ENCODE data around the gene PCMTD2. TPM values are rescaled to one million over a fixed set of nuclear protein-coding genes. Genes with fewer than 3 reads are reported as not detected.

Gene PCMTD2
- polyA plus RNA-seq, 1 of the 3 experiments (the other 2 are of a cell fraction) = 50.7 TPM

DNA sequence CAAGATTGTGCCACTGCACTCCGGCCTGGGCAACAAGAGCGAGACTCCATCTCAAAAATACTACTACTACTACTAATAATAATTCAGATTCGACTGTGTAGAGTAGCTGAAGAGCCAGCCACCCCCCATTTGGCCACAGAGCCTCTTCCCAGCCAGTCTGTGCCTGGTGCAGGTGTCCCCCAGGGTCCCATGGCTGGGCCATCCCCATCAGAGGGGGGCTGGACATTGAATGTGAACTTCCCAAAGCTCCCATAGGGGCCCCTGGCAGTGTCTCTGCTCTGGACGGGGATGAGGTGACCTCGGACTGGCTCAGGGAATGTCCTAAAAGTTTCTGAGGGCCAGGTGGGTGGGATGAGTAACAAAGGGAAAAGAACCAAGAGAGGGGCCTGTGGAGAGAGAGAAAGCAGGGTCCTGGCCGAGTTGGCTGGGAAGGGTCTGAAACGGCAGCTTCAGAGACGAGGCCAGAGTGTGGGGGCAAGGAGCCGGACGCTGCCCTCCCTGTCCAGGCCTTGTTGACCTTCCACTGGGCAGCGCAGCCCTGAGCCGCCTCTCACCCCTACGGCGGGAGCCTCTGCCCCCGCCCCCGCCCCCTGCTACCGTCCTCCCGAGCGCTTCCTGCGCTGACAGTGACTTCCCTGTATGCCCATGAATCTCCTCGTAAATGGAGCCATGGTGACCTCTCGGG lies 24.9 kb upstream of the PCMTD2 start:
- no peaks in the 10 kb centered on the region for H3K79me2 ChIP-seq (ENCODE audit: insufficient read depth)
- WGBS (ENCODE audit: low lambda C conversion rate) = 76% methylated on average over 14 of the region's 22 CpGs
- no peak for DNase-seq
- no peak overlapping the region for H3K27ac ChIP-seq (ENCODE audit: low read depth in 2 of 2, low read length in 1 of 2)
- H3K27me3 ChIP-seq (ENCODE audit: insufficient read depth) = no peaks in the 10 kb centered on the region
- H3F3A ChIP-seq (replicated peaks; ENCODE audit: insufficient read depth) = no peaks in the 10 kb centered on the region
- peaks cover 0 to 26% of the 10 kb centered on the region in 2 experiments; a peak in 1 of 4 replicates for H3K4me1 ChIP-seq (ENCODE audit: control insufficient read depth in 1 of 2, insufficient read depth in 2 of 2, low read depth in 1 of 2, low read length in 1 of 2)
- POLR2A ChIA-PET = no interaction called here
- CTCF ChIA-PET = interaction anchor here (0.5 to 1.2 kb wide), 3 partner anchors 8 to 128 kb away, joined by 3 to 4 read pairs (median 3); no protein-coding TSS in a partner anchor
- no peak for TF ChIP-seq RFX5 (IDR thresholded peaks at IDR 0.05; ENCODE audit: low read length)
- TF ChIP-seq, protein P1, sequence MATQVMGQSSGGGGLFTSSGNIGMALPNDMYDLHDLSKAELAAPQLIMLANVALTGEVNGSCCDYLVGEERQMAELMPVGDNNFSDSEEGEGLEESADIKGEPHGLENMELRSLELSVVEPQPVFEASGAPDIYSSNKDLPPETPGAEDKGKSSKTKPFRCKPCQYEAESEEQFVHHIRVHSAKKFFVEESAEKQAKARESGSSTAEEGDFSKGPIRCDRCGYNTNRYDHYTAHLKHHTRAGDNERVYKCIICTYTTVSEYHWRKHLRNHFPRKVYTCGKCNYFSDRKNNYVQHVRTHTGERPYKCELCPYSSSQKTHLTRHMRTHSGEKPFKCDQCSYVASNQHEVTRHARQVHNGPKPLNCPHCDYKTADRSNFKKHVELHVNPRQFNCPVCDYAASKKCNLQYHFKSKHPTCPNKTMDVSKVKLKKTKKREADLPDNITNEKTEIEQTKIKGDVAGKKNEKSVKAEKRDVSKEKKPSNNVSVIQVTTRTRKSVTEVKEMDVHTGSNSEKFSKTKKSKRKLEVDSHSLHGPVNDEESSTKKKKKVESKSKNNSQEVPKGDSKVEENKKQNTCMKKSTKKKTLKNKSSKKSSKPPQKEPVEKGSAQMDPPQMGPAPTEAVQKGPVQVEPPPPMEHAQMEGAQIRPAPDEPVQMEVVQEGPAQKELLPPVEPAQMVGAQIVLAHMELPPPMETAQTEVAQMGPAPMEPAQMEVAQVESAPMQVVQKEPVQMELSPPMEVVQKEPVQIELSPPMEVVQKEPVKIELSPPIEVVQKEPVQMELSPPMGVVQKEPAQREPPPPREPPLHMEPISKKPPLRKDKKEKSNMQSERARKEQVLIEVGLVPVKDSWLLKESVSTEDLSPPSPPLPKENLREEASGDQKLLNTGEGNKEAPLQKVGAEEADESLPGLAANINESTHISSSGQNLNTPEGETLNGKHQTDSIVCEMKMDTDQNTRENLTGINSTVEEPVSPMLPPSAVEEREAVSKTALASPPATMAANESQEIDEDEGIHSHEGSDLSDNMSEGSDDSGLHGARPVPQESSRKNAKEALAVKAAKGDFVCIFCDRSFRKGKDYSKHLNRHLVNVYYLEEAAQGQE (IDR thresholded peaks at IDR 0.05; ENCODE audit: low read depth, low read length) = no peak
- no peaks in the 10 kb centered on the region for H3K36me3 ChIP-seq (replicated peaks in 1 of 2; ENCODE audit: control insufficient read depth in 1 of 2, insufficient read depth in 2 of 2, low read length in 1 of 2)
- H4K20me1 ChIP-seq (ENCODE audit: insufficient read depth) = no peaks in the 10 kb centered on the region
- no peaks in the 10 kb centered on the region for H3K9me3 ChIP-seq
- no peak overlapping the region for H2AFZ ChIP-seq (ENCODE audit: low read depth)
- no peak overlapping the region for H3K4me3 ChIP-seq (ENCODE audit: low read depth in 2 of 2, low read length in 1 of 2)
- no peak overlapping the region for H3K4me2 ChIP-seq
- no peaks in the 10 kb centered on the region for H3K9me2 ChIP-seq
- no peak overlapping the region for H3K9ac ChIP-seq

DNA sequence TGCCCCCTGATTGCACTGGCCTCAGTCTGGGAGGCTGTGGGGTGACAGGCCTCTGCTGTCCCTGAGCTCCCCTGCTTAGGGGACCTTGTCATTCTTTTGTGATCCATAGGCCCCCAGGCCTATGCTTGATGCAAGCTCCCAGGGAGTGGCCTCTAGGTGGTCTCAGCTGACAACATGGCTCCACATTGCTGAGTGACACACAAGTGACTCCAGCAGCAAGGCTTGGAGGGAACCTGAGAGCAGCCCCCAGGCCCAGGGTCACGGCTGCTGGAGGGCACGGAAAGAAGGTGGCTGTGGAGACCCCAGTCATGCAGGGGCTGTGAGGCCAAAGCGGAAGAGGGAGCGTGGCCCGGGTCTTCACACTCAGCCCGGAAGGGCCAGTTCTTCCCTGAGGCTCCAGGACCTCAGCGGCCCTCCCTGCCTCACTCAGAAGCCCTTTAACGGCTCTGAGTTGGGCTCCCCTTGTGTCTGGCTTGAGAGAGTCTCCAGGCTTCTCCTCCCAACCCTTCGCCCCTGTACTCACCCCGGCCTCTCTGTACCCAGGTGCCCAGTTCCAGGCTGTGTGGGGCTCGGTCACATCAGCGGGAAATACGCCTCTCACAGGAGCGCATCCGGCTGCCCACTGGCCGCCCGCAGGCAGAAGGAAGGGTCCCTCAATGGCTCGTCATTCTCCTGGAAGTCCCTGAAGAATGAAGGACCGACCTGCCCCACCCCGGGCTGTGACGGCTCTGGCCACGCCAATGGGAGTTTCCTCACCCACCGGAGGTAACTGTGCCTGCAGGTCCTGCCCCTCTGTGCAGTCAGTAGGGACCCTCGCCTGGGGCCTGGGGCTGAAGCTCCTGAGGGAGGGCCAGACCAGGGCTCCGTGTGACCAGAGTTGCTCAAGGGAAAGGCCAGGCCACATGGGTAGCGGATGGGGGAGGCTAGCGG lies 23.7 kb upstream of the PCMTD2 start:
- Histone ChIP-seq H2AFZ (ENCODE audit: low read depth) (no peak overlapping the region), H3K4me1 (ENCODE audit: control insufficient read depth in 1 of 2, insufficient read depth in 2 of 2, low read depth in 1 of 2, low read length in 1 of 2) (peaks cover 0 to 26% of the 10 kb centered on the region in 2 experiments; a peak in 1 of 4 replicates), H3K9me2 (no peaks in the 10 kb centered on the region), H3K27ac (ENCODE audit: low read depth in 2 of 2, low read length in 1 of 2) (peak overlapping the region in 1 of 2 experiments; percentile 39; a peak in 1 of 4 replicates), H3F3A (replicated peaks; ENCODE audit: insufficient read depth) (no peaks in the 10 kb centered on the region), H3K4me2 (no peak overlapping the region), H3K9ac (no peak overlapping the region), H3K79me2 (ENCODE audit: insufficient read depth) (no peaks in the 10 kb centered on the region), H3K9me3 (no peaks in the 10 kb centered on the region), H3K27me3 (ENCODE audit: insufficient read depth) (no peaks in the 10 kb centered on the region), H3K36me3 (replicated peaks in 1 of 2; ENCODE audit: control insufficient read depth in 1 of 2, insufficient read depth in 2 of 2, low read length in 1 of 2) (no peaks in the 10 kb centered on the region), H3K4me3 (ENCODE audit: low read depth in 2 of 2, low read length in 1 of 2) (no peak overlapping the region), H4K20me1 (ENCODE audit: insufficient read depth) (no peaks in the 10 kb centered on the region)
- WGBS (ENCODE audit: low lambda C conversion rate) = 78% methylated on average over 19 of the region's 27 CpGs
- DNase-seq = no peak
- ChIA-PET CTCF (interaction anchor here (1.2 kb wide), 1 partner anchor 129 kb away, joined by 3 read pairs; no protein-coding TSS in a partner anchor), POLR2A (no interaction called here)
- TF ChIP-seq MEF2A (IDR thresholded peaks at IDR 0.05; ENCODE audit: borderline replicate concordance, low read depth) = no peak
- no peak for TF ChIP-seq TCF12 (IDR thresholded peaks at IDR 0.05)
- TF ChIP-seq NFIC (IDR thresholded peaks at IDR 0.05; ENCODE audit: borderline replicate concordance) = no peak
- no peak for TF ChIP-seq RXRA (IDR thresholded peaks at IDR 0.05; ENCODE audit: borderline replicate concordance, low read depth)
- no peak for TF ChIP-seq JUND (IDR thresholded peaks at IDR 0.05)
- TF ChIP-seq FOXM1 (IDR thresholded peaks at IDR 0.05; ENCODE audit: low read depth) = no peak
- TF ChIP-seq MXI1 (IDR thresholded peaks at IDR 0.05; ENCODE audit: low read depth, low read length) = no peak
- no peak for TF ChIP-seq RFX5 (IDR thresholded peaks at IDR 0.05; ENCODE audit: low read length)
- TF ChIP-seq, protein P2, sequence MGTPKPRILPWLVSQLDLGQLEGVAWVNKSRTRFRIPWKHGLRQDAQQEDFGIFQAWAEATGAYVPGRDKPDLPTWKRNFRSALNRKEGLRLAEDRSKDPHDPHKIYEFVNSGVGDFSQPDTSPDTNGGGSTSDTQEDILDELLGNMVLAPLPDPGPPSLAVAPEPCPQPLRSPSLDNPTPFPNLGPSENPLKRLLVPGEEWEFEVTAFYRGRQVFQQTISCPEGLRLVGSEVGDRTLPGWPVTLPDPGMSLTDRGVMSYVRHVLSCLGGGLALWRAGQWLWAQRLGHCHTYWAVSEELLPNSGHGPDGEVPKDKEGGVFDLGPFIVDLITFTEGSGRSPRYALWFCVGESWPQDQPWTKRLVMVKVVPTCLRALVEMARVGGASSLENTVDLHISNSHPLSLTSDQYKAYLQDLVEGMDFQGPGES (IDR thresholded peaks at IDR 0.05; ENCODE audit: low read depth, low read length) = no peak
- TF ChIP-seq, protein P3, sequence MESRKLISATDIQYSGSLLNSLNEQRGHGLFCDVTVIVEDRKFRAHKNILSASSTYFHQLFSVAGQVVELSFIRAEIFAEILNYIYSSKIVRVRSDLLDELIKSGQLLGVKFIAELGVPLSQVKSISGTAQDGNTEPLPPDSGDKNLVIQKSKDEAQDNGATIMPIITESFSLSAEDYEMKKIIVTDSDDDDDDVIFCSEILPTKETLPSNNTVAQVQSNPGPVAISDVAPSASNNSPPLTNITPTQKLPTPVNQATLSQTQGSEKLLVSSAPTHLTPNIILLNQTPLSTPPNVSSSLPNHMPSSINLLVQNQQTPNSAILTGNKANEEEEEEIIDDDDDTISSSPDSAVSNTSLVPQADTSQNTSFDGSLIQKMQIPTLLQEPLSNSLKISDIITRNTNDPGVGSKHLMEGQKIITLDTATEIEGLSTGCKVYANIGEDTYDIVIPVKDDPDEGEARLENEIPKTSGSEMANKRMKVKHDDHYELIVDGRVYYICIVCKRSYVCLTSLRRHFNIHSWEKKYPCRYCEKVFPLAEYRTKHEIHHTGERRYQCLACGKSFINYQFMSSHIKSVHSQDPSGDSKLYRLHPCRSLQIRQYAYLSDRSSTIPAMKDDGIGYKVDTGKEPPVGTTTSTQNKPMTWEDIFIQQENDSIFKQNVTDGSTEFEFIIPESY (IDR thresholded peaks at IDR 0.05; ENCODE audit: borderline replicate concordance, low read depth) = no peak
- no peak for TF ChIP-seq TAF1 (IDR thresholded peaks at IDR 0.05; ENCODE audit: borderline replicate concordance, low read depth, low read length)
- TF ChIP-seq, protein P1 (IDR thresholded peaks at IDR 0.05; ENCODE audit: low read depth, low read length) = no peak
